ENCODE measurements around the gene PFN3.
A peak's percentile ranks its signal among the peaks of the same experiment; 100 is the strongest.

The PFN3 gene

GRCh38 chr5:177392765-177393164, 7.7 kb downstream of the PFN3 start:
- no peak for DNase-seq (ENCODE audit: low read depth)
- H3K4me3 ChIP-seq (ENCODE audit: low read depth, low read length): no peak overlapping the region
- no peak for TF ChIP-seq CTCF (IDR thresholded peaks at IDR 0.05; ENCODE audit: low read depth, low read length, missing control alignments)

GRCh38 chr5:177390363-177391300, 9.8 kb downstream of the PFN3 start:
- peak; percentile 61 for DNase-seq (ENCODE audit: low read depth)
- H3K4me3 ChIP-seq (ENCODE audit: low read depth, low read length): no peak overlapping the region

GRCh38 chr5:177389241-177390169, 11.0 kb downstream of the PFN3 start:
- H3K4me3 ChIP-seq (ENCODE audit: low read depth, low read length): no peak overlapping the region
- peak; percentile 20 for TF ChIP-seq CTCF (IDR thresholded peaks at IDR 0.05; ENCODE audit: low read depth, low read length, missing control alignments)

More at GRCh38 chr5:177390363-177391300, 9.8 kb downstream of the PFN3 start:
- peak; percentile 99 for TF ChIP-seq CTCF (IDR thresholded peaks at IDR 0.05; ENCODE audit: low read depth, low read length, missing control alignments)

GRCh38 chr5:177388521-177389052, 11.9 kb downstream of the PFN3 start:
- DNase-seq (ENCODE audit: low read depth): no peak
- no peak for TF ChIP-seq CTCF (IDR thresholded peaks at IDR 0.05; ENCODE audit: low read depth, low read length, missing control alignments)
- H3K4me3 ChIP-seq (ENCODE audit: low read depth, low read length): no peak overlapping the region

More at GRCh38 chr5:177389241-177390169, 11.0 kb downstream of the PFN3 start:
- DNase-seq (ENCODE audit: low read depth): peak; percentile 53

GRCh38 chr5:177387405-177387804, 13.1 kb downstream of the PFN3 start:
- no peak for TF ChIP-seq CTCF (IDR thresholded peaks at IDR 0.05; ENCODE audit: low read depth, low read length, missing control alignments)
- no peak overlapping the region for H3K4me3 ChIP-seq (ENCODE audit: low read depth, low read length)
- DNase-seq (ENCODE audit: low read depth): no peak

- TF ChIP-seq CTCF (IDR thresholded peaks at IDR 0.05; ENCODE audit: low read depth, low read length, missing control alignments): no peak
Measured at GRCh38 chr5:177386542-177386941, 13.9 kb downstream of the PFN3 start.

More at GRCh38 chr5:177386542-177386941, 13.9 kb downstream of the PFN3 start:
- DNase-seq (ENCODE audit: low read depth): no peak
- no peak overlapping the region for H3K4me3 ChIP-seq (ENCODE audit: low read depth, low read length)
